Colon (tissue), 2 donors: ENCODE results near the gene EBF3.

Experiments
- FAIRE-seq: peaks from 2 replicates; lab custom pipeline; 2012; peaks lifted over from hg19 to GRCh38; lab: Jason Lieb, UNC
- donor health status: control.
- donor health status: control.

Gene EBF3

DNA sequence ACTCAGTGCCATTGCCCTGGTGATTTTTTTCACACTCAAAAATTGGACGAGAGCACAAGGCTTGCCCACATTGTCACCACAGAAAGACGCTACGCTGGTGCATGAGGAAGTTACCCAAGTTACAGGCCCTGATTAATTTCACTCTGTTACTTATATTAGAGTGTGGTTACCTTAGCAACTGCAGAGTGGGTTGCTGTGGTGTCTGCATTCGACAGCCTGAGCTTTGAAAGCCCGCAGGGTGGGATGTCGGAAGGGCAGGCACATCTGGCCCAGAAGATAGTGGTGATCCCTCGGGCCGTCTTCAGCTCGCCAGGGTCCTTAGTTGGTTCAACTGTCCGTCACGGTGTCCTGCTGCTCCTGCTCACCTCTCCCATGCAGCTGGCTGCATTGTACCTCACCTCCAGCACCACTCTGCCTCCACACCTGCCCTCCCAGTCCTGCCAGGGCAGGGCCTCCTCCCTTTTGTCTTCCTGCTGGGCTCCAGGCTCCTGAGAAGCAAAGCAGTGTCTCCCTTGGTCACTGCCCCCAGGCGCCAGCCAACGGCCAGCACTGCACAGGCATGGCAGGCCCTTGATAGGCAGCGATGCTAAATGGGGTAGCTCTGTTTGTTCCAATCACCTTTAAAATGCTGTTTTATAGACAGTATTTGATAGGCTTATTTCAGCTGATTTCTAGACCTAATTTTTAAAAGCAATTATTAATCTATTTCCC, 167.2 kb downstream of the EBF3 start:
- FAIRE-seq: no peak

DNA sequence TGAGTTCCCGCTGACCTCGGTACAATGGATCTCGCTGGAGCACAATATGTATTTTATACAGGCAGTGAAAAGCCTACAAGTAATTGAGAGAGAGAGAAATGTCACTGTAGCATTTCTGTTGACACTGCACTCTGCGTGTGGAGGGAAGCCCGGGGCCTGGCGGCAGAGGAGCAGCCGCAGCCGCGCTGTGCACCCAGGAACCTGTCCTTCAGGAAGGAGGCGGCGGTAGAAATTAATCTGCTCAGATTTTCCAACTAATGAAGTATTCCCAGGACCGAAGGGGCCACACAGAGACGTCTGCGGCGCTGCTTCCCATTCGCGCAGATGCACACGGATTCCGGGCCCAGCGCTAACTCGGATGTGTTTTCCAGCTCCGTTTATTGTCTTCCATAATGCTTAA, 170.1 kb downstream of the EBF3 start:
- no peak for FAIRE-seq

DNA sequence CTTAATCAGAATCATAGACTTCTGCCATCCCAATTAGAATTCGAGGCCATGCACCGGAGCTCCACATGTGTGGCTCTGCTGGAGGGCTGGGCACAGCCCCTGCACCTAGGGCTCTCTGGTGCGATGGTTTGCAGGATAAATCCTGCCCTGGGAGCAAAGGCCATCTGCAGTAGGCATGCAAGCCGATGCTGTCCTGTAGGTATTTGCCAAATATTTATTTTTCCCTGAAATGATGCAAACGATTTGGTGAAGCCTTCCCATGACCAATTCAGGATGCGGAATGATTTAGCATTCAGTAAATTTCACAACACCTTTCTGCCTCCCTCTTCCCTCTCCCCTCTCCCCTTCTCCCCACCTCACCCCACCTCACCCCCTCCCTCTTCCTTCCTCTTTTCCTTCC, 170.6 kb downstream of the EBF3 start:
- no peak for FAIRE-seq

DNA sequence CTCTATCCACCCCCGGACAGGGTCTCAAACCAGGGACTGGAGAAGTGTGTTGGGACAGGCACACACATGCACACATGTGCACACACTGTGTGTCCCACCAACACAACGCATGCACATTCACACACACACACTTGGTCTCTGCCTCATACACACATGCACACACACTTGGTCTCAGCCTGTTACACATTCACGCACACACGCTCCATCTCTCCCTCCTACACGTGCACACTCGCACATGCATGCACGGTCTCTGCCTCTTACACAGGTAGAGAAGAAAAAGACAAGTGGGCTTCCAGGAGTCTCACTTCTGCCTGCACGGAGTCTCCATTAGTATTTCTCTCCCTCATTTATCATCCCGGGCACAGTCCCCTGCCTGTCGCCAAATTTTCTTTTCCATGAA, 171.2 kb downstream of the EBF3 start:
- FAIRE-seq: no peak

DNA sequence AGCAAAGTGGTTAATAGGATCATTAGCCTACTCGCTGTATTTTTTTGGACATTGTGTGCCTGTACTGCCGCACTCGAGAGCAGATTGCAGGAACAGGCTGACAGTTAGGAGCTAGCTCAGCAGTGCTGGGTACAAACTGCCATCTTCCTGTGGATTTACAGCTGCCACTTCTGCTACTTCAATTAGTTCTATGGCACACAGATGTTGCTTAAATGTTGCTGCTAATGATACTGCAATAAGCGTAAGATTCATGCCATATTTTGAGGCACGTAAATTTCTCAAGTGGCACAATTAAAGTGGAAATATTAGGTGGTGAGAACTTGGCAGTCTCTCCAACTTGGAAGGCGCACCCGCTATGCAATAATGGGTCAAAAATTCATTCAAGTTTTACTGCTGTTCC, 171.9 kb downstream of the EBF3 start:
- FAIRE-seq: no peak

DNA sequence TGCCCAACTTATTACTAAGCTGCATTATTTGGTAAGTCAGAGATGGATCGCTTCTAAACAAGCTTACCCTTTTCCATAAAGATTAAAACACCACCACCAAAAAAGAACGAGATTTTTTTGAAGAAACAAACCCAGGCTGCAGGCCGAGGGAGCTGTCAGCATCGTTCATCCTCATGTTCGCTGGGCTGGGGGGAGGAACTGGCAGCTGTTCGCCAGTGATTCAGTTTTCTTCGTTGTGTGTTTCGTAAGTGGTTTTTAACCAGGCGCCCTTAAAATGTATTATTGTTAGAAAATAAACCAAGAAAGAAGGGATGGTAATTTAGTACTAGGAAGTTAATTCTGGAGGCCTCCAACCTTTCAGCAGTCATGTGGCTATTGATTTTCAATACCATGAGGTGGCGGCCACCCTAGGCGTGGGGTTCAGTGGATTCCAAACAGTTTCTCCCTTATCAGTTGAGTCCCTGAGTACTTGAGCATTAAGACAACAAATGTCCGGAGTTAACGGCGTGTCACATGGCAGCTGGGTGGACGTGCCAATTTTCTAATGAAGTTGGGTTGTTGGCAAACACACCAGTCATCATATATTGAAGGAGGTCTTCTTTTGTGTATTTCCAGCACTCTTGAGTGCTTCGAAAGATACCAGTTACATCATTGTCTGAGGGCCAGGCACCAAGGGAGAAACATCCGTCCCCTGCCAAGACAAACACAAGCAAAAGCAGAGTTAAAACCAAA, 173.2 kb downstream of the EBF3 start:
- FAIRE-seq: no peak

DNA sequence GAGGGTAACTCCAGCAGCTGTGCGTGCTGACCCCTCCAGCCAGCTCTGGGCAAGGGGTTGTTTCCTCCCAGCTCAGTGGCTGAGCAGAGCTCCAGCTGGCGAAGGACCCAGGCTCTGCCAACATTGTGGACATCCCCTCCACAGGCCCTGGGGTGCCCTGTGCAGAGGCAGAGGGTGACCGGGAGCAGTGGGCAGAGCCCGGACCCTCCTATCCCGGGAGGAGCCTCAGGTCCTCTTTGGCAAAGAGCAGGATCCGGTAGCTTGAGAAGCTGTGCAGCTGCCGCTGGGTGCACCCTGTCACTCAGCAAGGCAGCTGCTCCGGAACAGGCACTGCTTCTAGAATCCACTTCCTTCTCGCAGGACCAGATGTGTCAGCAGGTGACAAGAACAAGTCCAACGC, 175.9 kb downstream of the EBF3 start:
- FAIRE-seq: no peak

DNA sequence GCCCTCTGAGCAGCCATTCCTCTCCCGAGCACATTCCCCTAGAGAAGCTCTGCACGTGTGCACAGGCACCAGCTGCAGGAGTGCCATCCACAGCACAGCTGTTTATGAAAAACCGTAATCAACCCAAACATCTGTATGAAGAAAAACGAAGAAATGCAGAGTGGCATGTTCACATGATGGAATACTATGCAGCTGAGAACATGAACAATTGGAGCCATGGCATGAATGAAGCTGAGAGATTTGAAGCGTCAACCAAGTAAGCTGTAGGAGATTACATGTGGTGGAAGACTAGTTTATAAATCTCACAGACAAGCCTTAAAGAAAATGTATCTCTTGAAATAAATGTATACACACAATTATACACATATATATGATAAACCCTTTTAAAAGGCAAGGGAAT, 176.5 kb downstream of the EBF3 start:
- FAIRE-seq: no peak

DNA sequence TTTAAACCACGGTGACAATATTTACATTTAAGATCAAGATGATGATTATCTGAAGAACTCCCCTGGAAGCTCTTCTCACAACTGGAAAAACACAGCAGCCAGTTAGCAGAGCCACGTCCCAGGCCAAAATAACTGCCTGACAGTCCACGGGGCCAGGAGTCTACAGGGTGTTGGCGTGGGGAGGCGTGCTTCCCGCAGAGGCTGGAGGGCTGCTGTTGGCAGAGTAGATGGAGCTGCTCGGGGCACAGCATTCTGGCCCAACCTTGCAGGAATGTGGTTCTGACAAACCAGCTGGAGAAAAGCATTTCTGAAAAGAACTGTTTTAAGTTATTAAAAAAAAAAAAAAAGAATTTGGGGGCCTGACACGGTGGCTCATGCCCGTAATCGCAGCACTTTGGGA, 177.9 kb downstream of the EBF3 start:
- FAIRE-seq: no peak

DNA sequence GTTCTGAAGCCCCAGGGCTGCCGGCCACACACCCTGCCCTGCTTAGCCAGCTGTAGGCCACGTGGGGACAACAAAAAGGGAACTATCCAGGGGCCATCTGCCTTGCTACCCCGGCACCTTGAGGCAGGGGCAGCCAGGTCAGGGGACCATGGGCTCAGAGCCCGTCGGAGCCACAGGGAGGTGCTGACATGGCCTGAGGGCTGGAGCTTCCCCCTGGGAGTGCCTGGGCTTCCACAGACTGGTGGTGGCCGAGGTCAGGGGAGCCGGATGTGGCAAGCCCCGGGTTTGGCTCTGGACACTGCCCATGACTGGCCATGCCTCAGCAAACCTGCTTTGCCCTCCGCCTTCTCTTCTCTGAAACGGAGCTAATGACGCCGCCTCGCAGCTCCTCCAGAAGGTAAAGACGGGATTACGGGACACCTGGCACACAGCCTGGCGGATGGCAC, 178.5 kb downstream of the EBF3 start:
- FAIRE-seq: no peak
